Measurements from ENCODE around the gene BRPF1. TPM values are rescaled to one million over a fixed set of nuclear protein-coding genes. Genes with fewer than 3 reads are reported as not detected.
A peak's percentile ranks its signal among the peaks of the same experiment; 100 is the strongest.

BRPF1 gene
- total and polyA plus RNA-seq, 2 experiments from 2014 or later = 9.3 to 10.7 TPM

DNA sequence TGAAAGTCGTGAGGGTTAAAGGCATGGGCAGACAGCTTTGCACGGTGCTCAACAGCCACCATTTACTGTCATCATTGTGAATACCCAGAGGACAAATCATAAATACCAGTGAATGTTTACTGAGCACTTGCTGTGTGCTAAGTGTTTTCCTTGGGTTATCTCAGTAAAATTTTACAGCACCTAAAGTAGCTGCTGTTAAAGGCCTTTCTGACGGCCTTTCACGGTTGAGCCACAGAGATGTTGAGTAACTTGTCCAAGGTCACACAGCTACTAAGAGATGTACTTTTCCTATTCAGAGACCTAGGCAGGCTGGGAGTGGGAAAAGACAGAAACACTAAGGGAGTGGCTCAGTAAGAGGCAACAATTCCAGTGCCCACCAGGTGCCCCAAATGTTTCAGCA lies 28.3 kb upstream of the BRPF1 start:
- peak overlapping the region; percentile 91 for H3K4me2 ChIP-seq
- 84% methylated on average over 4 of the region's 4 CpGs for WGBS (ENCODE audit: low lambda C conversion rate, missing lambda C conversion rate)
- TF ChIP-seq EZH2phosphoT487 (IDR thresholded peaks at IDR 0.05; ENCODE audit: low read depth, severe bottlenecking, unreplicated experiment) = no peak
- TF ChIP-seq, protein P1, sequence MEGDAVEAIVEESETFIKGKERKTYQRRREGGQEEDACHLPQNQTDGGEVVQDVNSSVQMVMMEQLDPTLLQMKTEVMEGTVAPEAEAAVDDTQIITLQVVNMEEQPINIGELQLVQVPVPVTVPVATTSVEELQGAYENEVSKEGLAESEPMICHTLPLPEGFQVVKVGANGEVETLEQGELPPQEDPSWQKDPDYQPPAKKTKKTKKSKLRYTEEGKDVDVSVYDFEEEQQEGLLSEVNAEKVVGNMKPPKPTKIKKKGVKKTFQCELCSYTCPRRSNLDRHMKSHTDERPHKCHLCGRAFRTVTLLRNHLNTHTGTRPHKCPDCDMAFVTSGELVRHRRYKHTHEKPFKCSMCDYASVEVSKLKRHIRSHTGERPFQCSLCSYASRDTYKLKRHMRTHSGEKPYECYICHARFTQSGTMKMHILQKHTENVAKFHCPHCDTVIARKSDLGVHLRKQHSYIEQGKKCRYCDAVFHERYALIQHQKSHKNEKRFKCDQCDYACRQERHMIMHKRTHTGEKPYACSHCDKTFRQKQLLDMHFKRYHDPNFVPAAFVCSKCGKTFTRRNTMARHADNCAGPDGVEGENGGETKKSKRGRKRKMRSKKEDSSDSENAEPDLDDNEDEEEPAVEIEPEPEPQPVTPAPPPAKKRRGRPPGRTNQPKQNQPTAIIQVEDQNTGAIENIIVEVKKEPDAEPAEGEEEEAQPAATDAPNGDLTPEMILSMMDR (IDR thresholded peaks at IDR 0.05; ENCODE audit: poor library complexity) = no peak
- no peak for TF ChIP-seq EZH2 (IDR thresholded peaks at IDR 0.05; ENCODE audit: borderline replicate concordance)
- H3K27ac ChIP-seq = no peak overlapping the region
- no peaks in the 10 kb centered on the region for H3K9me3 ChIP-seq (ENCODE audit: low read depth)
- H2AFZ ChIP-seq = no peak overlapping the region
- no peak overlapping the region for H3K4me3 ChIP-seq
- H4K20me1 ChIP-seq (ENCODE audit: insufficient read depth, poor library complexity, severe bottlenecking) = no peaks in the 10 kb centered on the region
- no peaks in the 10 kb centered on the region for H3K9me2 ChIP-seq (replicated peaks; ENCODE audit: insufficient read depth)
- H3K79me2 ChIP-seq = no peaks in the 10 kb centered on the region
- no peaks in the 10 kb centered on the region for H3K36me3 ChIP-seq (replicated peaks; ENCODE audit: insufficient read depth, low read depth)
- peaks cover 30% of the 10 kb centered on the region for H3K27me3 ChIP-seq
- H3K4me1 ChIP-seq (ENCODE audit: insufficient read depth) = peaks cover 10% of the 10 kb centered on the region
- no peak for DNase-seq (ENCODE audit: low spot score)

DNA sequence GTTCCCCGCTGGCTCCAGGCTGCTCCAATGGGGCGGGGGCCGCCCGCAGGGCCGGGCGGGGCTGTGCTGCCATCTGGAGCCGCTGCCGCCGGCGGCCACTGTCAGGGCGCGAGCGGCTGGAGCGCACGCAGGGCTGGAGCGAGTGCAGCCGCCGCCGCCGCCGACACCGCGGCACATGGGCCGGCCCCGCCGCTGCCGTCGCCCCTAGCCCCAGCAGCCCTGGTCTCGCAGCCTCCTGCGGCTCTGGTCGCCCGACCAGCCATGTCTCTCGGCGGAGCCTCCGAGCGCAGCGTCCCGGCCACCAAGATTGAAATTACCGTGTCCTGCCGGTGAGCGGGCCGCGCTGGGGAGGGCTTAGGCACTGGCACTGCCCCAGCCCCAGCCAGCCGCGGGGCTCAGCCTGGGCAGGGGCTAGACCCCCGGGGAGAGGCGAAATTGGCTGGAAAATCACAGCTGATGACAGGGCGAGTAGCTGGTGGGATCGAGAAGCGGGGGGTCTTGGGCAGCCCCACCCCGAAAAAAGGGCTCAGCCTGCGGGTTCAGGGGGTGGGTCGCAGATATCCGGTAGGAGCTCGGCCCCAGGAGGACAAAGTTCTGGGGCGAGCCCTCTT lies 27.7 kb upstream of the BRPF1 start, which contains the start of gene CPNE9:
TSS of gene CPNE9 (plus strand) at position 98 of the 611 bp plus-strand sequence. CDS start at position 262, 164 bp downstream.
- DNase-seq (ENCODE audit: low spot score) = no peak
- H3K36me3 ChIP-seq (replicated peaks; ENCODE audit: insufficient read depth, low read depth) = no peaks in the 10 kb centered on the region
- H2AFZ ChIP-seq = no peak within 1 kb of the TSS
- no peaks in the 10 kb centered on the region for H3K9me2 ChIP-seq (replicated peaks; ENCODE audit: insufficient read depth)
- peak within 1 kb of the TSS; percentile 91 for H3K4me2 ChIP-seq
- TF ChIP-seq, protein P1 (IDR thresholded peaks at IDR 0.05; ENCODE audit: poor library complexity) = no peak
- TF ChIP-seq EZH2phosphoT487 (IDR thresholded peaks at IDR 0.05; ENCODE audit: low read depth, severe bottlenecking, unreplicated experiment) = no peak
- TF ChIP-seq EZH2 (IDR thresholded peaks at IDR 0.05; ENCODE audit: borderline replicate concordance) = no peak
- no peaks in the 10 kb centered on the region for H3K9me3 ChIP-seq (ENCODE audit: low read depth)
- H3K79me2 ChIP-seq = no peaks in the 10 kb centered on the region
- H3K4me1 ChIP-seq (ENCODE audit: insufficient read depth) = peaks cover 10% of the 10 kb centered on the region
- H3K27ac ChIP-seq = no peak within 1 kb of the TSS
- H3K4me3 ChIP-seq = no peak within 1 kb of the TSS
- H3K27me3 ChIP-seq = peaks cover 30% of the 10 kb centered on the region
- WGBS (ENCODE audit: low lambda C conversion rate, missing lambda C conversion rate) = 8% methylated on average over 27 of the region's 56 CpGs
- H4K20me1 ChIP-seq (ENCODE audit: insufficient read depth, poor library complexity, severe bottlenecking) = no peaks in the 10 kb centered on the region

DNA sequence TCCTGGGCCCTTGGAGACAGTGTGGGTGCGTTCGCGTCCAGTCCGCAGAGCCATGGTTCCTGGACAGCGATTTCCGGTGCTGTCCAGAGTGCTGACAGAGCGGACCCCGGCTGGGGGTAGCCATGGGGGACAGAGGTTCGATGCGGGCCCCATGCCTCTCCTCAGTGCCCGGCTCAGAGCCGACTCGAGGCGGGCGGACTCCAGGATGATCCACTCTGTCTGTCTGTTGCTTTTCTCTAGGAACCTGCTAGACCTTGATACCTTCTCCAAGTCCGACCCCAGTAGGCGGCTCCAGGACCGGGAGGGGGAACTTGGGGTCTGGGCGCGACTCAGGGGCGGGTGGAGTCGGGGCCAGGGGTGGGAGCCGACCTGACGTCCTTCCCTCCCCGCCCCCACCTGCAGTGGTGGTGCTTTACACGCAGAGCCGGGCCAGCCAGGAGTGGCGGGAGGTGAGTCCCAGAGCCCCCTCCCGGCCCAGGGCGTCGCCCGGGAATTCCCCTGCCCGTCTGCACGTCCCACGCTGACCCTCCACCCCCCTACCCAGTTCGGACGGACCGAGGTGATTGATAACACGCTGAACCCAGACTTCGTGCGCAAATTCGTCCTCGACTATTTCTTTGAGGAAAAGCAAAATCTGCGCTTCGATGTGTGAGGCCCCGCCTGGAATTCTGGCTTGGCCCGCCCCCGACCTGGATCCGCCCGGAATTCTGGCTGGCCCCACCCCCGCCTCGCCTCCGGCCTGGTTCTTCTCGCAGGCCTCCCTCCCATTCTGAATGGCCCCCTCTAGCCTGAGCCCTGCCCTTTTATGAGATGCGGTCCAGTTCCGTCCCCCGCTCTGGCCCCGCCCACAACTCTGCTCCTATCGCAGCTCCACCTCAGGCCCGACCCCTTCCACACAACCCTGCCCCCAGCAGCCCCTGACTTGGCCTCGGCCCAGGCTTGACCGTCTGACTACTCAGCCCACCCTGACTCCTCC lies 26.9 kb upstream of the BRPF1 start:
- peaks cover 10% of the 10 kb centered on the region for H3K4me1 ChIP-seq (ENCODE audit: insufficient read depth)
- no peaks in the 10 kb centered on the region for H3K79me2 ChIP-seq
- no peak overlapping the region for H3K27ac ChIP-seq
- no peaks in the 10 kb centered on the region for H4K20me1 ChIP-seq (ENCODE audit: insufficient read depth, poor library complexity, severe bottlenecking)
- no peak overlapping the region for H2AFZ ChIP-seq
- peak overlapping the region; percentile 91 for H3K4me2 ChIP-seq
- peaks cover 30% of the 10 kb centered on the region for H3K27me3 ChIP-seq
- 4% methylated on average over 27 of the region's 62 CpGs for WGBS (ENCODE audit: low lambda C conversion rate, missing lambda C conversion rate)
- DNase-seq (ENCODE audit: low spot score) = peak; percentile 65
- H3K9me2 ChIP-seq (replicated peaks; ENCODE audit: insufficient read depth) = no peaks in the 10 kb centered on the region
- H3K36me3 ChIP-seq (replicated peaks; ENCODE audit: insufficient read depth, low read depth) = no peaks in the 10 kb centered on the region
- H3K9me3 ChIP-seq (ENCODE audit: low read depth) = no peaks in the 10 kb centered on the region
- no peak for TF ChIP-seq EZH2phosphoT487 (IDR thresholded peaks at IDR 0.05; ENCODE audit: low read depth, severe bottlenecking, unreplicated experiment)
- TF ChIP-seq, protein P1 (IDR thresholded peaks at IDR 0.05; ENCODE audit: poor library complexity) = no peak
- no peak for TF ChIP-seq EZH2 (IDR thresholded peaks at IDR 0.05; ENCODE audit: borderline replicate concordance)
- H3K4me3 ChIP-seq = no peak overlapping the region

All from hepatocyte (in vitro differentiated cells).